NCI-H2196 treated with DMSO at 0.1 percent for 48 hours (cell line): ENCODE data around the gene RASGRF1.

ENCODE experiments used
- DNase-seq: peaks from one replicate; lab custom pipeline; 2025; ENCODE audit not compliant: unreplicated experiment; lab: John Stamatoyannopoulos, UW

The RASGRF1 gene

GRCh38 chr15:78989701-78990240, 100.8 kb downstream of the RASGRF1 start:
- no peak for DNase-seq

GRCh38 chr15:78988361-78988911, 102.1 kb downstream of the RASGRF1 start:
- no peak for DNase-seq

- DNase-seq, result no peak
These were observed 102.8 kb downstream of the RASGRF1 start for GRCh38 chr15:78987556-78988360.

GRCh38 chr15:78985859-78986475, 104.6 kb downstream of the RASGRF1 start:
- no peak for DNase-seq

GRCh38 chr15:78984041-78984440, 106.5 kb downstream of the RASGRF1 start:
- DNase-seq, result no peak

GRCh38 chr15:78983146-78983918, 107.2 kb downstream of the RASGRF1 start:
- no peak for DNase-seq

- DNase-seq, result no peak
These were observed 107.8 kb downstream of the RASGRF1 start for GRCh38 chr15:78982736-78983135.

- no peak for DNase-seq
These were observed 108.9 kb downstream of the RASGRF1 start for GRCh38 chr15:78981532-78982313.

GRCh38 chr15:78979456-78980320, 110.9 kb downstream of the RASGRF1 start:
- peak; percentile 37 for DNase-seq

- DNase-seq, result no peak
These were observed 111.9 kb downstream of the RASGRF1 start for GRCh38 chr15:78978601-78979179.

- DNase-seq, result no peak
These were observed 112.8 kb downstream of the RASGRF1 start for GRCh38 chr15:78977591-78978347.

- no peak for DNase-seq
These were observed 113.4 kb downstream of the RASGRF1 start for GRCh38 chr15:78977091-78977571.

- DNase-seq, result no peak
These were observed 113.9 kb downstream of the RASGRF1 start for GRCh38 chr15:78976691-78977090.

GRCh38 chr15:78974272-78974918, 116.2 kb downstream of the RASGRF1 start:
- no peak for DNase-seq

- DNase-seq, result no peak
These were observed 120.8 kb downstream of the RASGRF1 start for GRCh38 chr15:78969687-78970349.

- no peak for DNase-seq
These were observed 121.9 kb downstream of the RASGRF1 start for GRCh38 chr15:78968539-78969271.

GRCh38 chr15:78968114-78968513, 122.5 kb downstream of the RASGRF1 start:
- DNase-seq, result no peak
